Duodenal mucosa (tissue), 2 donors: ENCODE measurements around the gene TBPL1.

Experiments
- H3K27ac ChIP-seq: one replicate; pipeline ENCODE4 v1.7.0; 2013; ENCODE audit warnings: low read depth, low read length
- H3K27me3 ChIP-seq, 2 donors: one replicate each; pipeline ENCODE4 v1.7.0; 2013; ENCODE audit warnings: low read length in 2 of 2, control low read depth in 1 of 2; ENCODE audit not compliant: insufficient read depth in 2 of 2, control insufficient read depth in 1 of 2
- H3K36me3 ChIP-seq, 2 donors: one replicate each; pipeline ENCODE4 v1.7.0; 2013; ENCODE audit warnings: low read length in 2 of 2, control low read depth in 1 of 2; ENCODE audit not compliant: insufficient read depth in 2 of 2, control insufficient read depth in 1 of 2
- H3K4me1 ChIP-seq, 2 donors: one replicate each; pipeline ENCODE4 v1.7.0; 2013; ENCODE audit warnings: low read length in 2 of 2, control low read depth in 1 of 2; ENCODE audit not compliant: insufficient read depth in 2 of 2, control insufficient read depth in 1 of 2
- H3K4me3 ChIP-seq, 2 donors: one replicate each; pipeline ENCODE4 v1.7.0; 2013; ENCODE audit warnings: low read length in 2 of 2, low read depth in 1 of 2
- H3K9ac ChIP-seq, 2 donors: one replicate each; pipeline ENCODE4 v1.7.0; 2013; ENCODE audit warnings: low read length in 2 of 2, low read depth in 1 of 2
- H3K9me3 ChIP-seq, 2 donors: one replicate each; pipeline ENCODE4 v1.7.0; 2013; ENCODE audit warnings: low read length in 2 of 2, control low read depth in 1 of 2; ENCODE audit not compliant: control insufficient read depth in 1 of 2

Gene TBPL1

GRCh38 chr6:133990321-133990720 lies 37.3 kb downstream of the TBPL1 start:
- Histone ChIP-seq H3K4me3 (no peak overlapping the region), H3K9ac (no peak overlapping the region), H3K27me3 (no peaks in the 10 kb centered on the region), H3K9me3 (no peaks in the 10 kb centered on the region), H3K36me3 (peaks cover 5 to 11% of the 10 kb centered on the region in 2 donors), H3K27ac (no peak overlapping the region), H3K4me1 (peaks cover 0 to 4% of the 10 kb centered on the region in 2 donors)

DNA sequence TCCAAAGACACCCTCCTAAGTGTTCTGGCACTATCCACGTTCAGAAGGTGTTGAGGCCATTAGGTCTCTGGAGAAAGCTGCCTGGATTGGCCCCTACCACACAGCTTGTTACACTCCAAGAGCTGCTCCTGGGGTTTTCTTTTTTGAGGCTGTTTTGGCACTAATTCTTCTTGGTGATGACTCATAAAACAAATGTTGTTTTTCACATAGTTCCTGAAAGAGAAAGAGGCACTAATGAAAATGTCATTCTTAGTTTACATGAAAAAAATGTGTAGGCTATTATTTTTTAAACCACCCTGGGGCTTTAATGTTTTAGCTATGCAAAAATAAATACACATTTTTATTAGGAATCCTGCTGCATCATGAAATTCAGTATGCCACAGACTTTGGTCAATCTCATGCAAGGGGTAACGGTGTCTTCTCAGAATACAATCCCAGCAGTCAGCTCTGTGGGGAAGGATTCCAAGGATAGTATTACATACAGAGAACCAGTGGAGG lies 38.1 kb downstream of the TBPL1 start:
- no peak overlapping the region for H3K9ac ChIP-seq
- no peak overlapping the region for H3K27ac ChIP-seq
- no peaks in the 10 kb centered on the region for H3K9me3 ChIP-seq
- H3K36me3 ChIP-seq = peaks cover 5% of the 10 kb centered on the region in 2 donors
- no peak overlapping the region for H3K4me3 ChIP-seq
- H3K27me3 ChIP-seq = no peaks in the 10 kb centered on the region
- H3K4me1 ChIP-seq = peaks cover 0 to 10% of the 10 kb centered on the region in 2 donors

DNA sequence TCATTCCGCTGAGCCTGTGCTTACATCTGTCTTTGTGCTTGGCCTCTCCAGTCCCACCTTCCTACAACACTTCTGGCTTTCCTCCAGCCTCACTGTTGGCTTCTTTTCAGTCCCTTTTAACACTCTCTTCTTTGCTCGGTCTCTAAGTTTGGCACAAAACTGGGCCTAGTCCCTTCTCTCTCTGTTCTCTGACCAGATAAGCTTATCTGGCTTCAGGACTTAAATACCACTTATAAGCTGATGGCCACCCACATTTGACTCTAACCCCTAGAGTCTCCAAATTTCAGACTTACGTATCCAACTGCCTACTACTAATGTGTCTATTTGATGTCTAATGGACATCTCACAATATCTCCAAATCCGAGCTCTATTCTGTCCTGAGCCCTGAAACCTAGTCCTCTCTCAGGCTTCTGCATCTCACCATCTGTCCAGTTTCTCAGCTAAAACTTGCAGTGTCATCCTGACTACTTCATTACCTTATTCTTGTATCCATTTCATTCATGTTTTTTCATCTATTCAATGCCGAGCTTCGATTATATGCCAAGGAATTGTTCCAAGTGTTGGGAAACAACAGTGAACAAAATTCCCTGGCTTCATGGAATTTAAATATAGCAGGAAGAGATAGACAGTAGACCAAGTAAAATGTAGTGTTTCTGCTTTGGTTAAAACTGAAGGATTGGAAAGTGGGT lies 40.1 kb downstream of the TBPL1 start:
- no peaks in the 10 kb centered on the region for H3K27me3 ChIP-seq
- H3K36me3 ChIP-seq = peaks cover 0 to 3% of the 10 kb centered on the region in 2 donors
- no peak overlapping the region for H3K9ac ChIP-seq
- no peaks in the 10 kb centered on the region for H3K9me3 ChIP-seq
- peaks cover 0 to 10% of the 10 kb centered on the region in 2 donors for H3K4me1 ChIP-seq
- no peak overlapping the region for H3K4me3 ChIP-seq
- H3K27ac ChIP-seq = no peak overlapping the region

GRCh38 chr6:133995296-133995695 lies 42.3 kb downstream of the TBPL1 start:
- Histone ChIP-seq H3K4me1 (peaks cover 0 to 10% of the 10 kb centered on the region in 2 donors), H3K27me3 (no peaks in the 10 kb centered on the region), H3K9ac (no peak overlapping the region), H3K9me3 (no peaks in the 10 kb centered on the region), H3K27ac (no peak overlapping the region), H3K36me3 (no peaks in the 10 kb centered on the region), H3K4me3 (no peak overlapping the region)

DNA sequence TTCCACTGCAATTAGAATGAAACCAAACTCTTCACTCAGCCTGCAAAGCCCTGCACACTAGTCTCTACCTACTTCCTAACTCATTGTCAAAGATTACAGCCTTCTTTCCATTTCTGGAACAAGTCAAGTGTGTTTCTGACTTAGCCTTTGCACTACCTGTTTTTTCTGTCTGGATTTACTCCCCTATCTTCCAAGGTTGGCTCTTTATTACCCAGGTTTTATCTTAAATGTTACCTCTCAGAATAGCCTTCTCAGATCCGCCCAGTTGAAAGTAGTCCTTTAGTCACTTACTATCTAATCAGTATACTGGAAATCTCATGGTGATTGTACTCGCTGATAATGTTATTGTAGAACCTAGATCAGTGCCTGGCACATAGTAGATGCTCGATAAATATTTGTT lies 42.7 kb downstream of the TBPL1 start:
- Histone ChIP-seq H3K4me1 (peaks cover 0 to 10% of the 10 kb centered on the region in 2 donors), H3K9me3 (no peaks in the 10 kb centered on the region), H3K9ac (no peak overlapping the region), H3K27ac (no peak overlapping the region), H3K4me3 (no peak overlapping the region), H3K36me3 (no peaks in the 10 kb centered on the region), H3K27me3 (no peaks in the 10 kb centered on the region)

DNA sequence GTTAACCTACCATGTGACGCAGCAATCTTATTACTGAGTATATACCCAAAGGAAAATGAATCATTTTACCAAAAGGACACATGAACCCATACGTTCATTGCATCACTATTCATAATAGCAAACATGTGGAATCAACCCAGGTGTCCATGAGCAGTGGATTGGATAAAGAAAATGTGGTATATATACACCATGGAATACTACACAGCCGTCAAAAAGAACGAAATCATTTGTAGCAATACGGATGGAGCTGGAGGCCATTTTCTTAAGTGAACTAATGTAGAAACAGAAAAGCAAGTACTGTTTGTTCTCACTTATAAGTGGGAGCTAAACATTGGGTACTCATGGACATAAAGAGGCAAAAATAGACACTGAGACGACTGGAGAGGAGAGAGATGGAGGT lies 44.2 kb downstream of the TBPL1 start:
- H3K36me3 ChIP-seq = no peaks in the 10 kb centered on the region
- H3K9ac ChIP-seq = no peak overlapping the region
- peaks cover 0 to 10% of the 10 kb centered on the region in 2 donors for H3K4me1 ChIP-seq
- H3K27me3 ChIP-seq = no peaks in the 10 kb centered on the region
- no peak overlapping the region for H3K4me3 ChIP-seq
- no peak overlapping the region for H3K27ac ChIP-seq
- H3K9me3 ChIP-seq = no peaks in the 10 kb centered on the region

GRCh38 chr6:133999305-133999704 lies 46.3 kb downstream of the TBPL1 start:
- H3K27me3 ChIP-seq = no peaks in the 10 kb centered on the region
- no peak overlapping the region for H3K4me3 ChIP-seq
- H3K4me1 ChIP-seq = peaks cover 0 to 10% of the 10 kb centered on the region in 2 donors
- H3K27ac ChIP-seq = no peak overlapping the region
- no peak overlapping the region for H3K9ac ChIP-seq
- H3K36me3 ChIP-seq = no peaks in the 10 kb centered on the region
- no peaks in the 10 kb centered on the region for H3K9me3 ChIP-seq

- Histone ChIP-seq H3K9ac (no peak overlapping the region), H3K4me1 (peaks cover 0 to 5% of the 10 kb centered on the region in 2 donors), H3K4me3 (no peak overlapping the region), H3K27ac (no peak overlapping the region), H3K9me3 (no peaks in the 10 kb centered on the region), H3K27me3 (no peaks in the 10 kb centered on the region), H3K36me3 (no peaks in the 10 kb centered on the region)
Observed at GRCh38 chr6:134000443-134000842, 47.4 kb downstream of the TBPL1 start.

- Histone ChIP-seq H3K4me1 (peaks cover 5 to 10% of the 10 kb centered on the region in 2 donors), H3K4me3 (no peak overlapping the region), H3K9ac (no peak overlapping the region), H3K27me3 (no peaks in the 10 kb centered on the region), H3K36me3 (no peaks in the 10 kb centered on the region), H3K27ac (no peak overlapping the region), H3K9me3 (no peaks in the 10 kb centered on the region)
Observed at GRCh38 chr6:134002821-134003220, 49.8 kb downstream of the TBPL1 start.

- Histone ChIP-seq H3K9ac (no peak overlapping the region), H3K27ac (no peak overlapping the region), H3K27me3 (no peaks in the 10 kb centered on the region), H3K4me1 (peaks cover 5 to 10% of the 10 kb centered on the region in 2 donors), H3K4me3 (no peak overlapping the region), H3K9me3 (no peaks in the 10 kb centered on the region), H3K36me3 (no peaks in the 10 kb centered on the region)
Observed at GRCh38 chr6:134003542-134003951, 50.5 kb downstream of the TBPL1 start.
